ENCODE results near the gene TP53BP2.
"Not testable (repeated sequence)": the region's sequence is repeated elsewhere in the genome, so short reads cannot be mapped to it uniquely, and the experiment has no call there.

The TP53BP2 gene

DNA sequence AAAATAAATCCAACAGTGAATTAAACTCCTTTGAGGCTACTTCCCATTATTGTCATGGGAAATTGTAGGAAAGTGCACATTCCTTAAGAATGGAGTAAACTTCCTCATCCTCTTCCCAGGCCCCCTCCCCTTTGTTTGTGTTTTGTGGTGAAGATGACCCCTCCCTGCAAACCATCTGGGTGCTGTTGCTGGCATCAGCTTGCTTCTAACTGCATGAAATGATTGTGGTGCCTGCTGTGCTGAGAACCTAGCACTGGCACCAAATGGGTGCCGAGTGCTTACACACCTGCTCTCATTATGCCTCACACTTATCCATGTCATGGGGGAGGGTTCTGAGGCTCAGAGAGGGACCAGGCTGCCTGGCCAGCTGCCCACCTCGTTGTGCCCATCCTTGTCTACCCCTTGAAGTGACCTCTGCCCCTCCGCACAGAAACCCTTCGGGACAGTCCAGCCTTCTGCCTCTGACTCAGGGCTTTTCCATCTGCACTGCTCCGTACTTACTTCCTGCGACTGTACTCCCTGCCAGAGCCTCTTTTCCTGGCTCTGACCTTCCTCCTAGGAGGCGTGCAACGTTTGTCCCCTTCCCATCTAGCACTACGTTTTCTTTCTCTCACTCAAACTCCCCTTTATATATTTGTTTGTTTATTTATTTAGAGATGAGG lies 102.8 kb downstream of the TP53BP2 start:
- no peak for DNase-seq (ENCODE audit: low spot score)

DNA sequence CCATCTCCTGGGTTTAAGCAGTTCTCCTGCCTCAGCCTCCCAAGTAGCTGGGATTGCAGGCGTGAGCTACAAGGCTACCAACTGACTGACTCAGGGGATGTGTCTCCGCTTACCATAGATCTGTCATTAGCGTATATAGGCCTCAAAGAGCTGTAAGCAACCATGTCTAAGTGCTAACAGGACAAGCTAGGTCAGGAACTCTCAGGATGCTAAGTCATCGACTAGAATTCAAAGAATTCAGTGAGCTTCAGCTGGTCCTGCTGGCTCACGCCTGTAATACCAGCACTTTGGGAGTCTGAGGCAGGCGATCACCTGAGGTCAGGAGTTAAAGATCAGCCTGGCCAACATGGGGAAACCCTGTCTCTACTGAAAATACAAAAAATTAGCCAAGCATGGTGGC lies 103.9 kb downstream of the TP53BP2 start:
- no peak for DNase-seq (ENCODE audit: low spot score)

DNA sequence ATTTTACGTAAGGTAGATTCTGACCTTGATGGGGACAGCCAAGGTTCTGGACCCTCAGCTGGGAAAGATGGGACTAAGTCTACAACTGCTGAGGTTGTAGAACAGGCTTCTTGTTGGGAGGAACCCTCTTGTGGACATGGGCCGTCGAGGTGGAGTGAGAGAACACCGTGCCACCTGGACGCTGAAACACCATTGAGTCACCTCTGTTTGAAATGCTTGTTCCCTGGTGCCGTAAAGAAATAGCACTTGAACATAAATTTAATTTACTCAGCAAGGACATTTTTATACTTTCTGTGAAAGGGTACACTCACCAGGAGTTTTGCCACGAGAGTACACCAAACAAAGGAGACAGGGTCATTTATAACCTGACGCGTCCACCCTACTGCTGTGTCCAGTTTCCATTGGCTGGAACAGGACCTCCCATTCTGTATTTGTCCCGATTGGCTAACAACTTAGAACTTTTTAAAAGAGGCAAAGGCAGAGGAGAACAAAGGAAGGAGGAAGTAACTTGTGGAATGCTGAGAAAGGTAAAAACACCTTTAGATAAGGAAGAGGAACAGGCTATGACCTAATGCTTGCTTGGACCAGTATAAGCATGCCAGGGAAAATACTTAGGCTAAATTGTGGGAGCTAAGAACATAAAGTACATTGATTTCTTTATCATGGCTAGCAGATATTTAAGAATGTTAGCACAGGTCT lies 105.6 kb downstream of the TP53BP2 start:
- not testable (repeated sequence) for DNase-seq (ENCODE audit: low spot score)

DNA sequence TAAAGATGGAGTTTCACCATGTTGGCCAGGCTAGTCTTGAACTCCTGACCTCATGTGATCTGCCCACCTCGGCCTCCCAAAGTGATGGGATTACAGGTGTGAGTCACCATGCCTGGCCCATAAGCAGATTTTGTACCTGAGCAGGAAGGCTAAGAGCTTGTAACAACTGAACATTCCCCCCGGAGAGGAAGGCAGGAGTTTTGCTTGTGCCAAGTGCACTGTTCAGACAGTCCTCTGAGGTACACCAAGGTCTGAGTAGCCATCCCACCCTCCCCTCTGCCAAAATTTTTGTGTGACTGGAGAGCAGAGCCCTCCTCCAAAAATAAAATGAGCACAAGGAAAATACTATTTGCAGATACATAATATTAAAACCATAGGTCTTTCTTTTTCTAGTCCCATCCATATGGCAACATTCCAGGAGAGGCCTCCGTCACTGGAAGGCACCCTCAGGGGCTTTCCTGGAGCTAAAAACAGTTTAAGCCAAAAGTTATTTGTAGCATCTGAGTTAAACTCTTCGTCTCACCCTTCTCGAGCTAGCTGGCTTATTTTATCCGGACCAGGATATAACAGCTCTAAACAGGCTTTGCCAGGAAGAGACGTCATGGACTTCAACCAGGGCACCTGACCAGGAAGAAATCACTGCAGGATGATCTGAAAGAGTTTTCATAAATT lies 106.2 kb downstream of the TP53BP2 start:
- DNase-seq (ENCODE audit: low spot score) = no peak

DNA sequence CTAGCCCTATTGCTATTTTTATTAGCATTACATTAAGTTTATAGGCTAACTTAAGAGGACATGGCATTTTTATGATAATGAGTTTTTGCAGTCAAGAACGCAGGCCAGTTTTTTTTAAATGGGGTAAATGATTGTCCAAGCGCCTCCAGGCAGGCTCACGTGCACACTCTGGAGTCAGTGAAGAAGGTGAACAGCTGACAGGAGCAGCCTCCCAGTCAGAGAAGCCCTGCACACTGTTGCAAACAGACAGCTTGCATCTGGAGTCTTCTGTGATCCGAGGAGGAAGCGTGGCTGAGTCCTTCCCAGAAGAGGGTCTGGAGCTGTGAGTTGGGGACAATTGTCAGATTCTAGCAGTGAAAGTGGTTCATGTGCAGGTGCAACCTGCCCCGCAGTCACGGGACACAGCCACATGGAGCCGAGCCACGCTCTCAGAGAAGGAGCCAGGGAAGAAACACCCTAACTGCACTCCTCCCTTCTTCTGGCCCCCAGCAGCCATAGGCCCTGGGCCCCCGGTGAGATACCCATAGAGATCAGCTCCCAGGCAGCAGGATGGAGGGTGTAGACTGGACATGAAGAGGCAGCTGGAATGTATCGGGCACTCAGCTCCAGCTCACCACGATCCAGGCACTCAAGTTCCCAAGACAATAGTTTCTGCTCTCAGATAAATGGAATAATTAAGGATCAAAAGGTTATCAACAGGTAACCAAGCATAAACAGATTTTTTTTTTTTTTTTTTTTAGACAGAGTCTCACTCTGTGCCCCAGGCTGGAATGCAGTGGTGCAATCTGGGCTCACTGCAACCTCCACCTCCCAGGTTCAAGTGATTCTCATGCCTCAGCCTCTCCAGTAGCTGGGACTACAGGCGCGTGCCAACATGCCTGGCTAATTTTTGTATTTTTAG lies 107.0 kb downstream of the TP53BP2 start:
- no peak for DNase-seq (ENCODE audit: low spot score)

DNA sequence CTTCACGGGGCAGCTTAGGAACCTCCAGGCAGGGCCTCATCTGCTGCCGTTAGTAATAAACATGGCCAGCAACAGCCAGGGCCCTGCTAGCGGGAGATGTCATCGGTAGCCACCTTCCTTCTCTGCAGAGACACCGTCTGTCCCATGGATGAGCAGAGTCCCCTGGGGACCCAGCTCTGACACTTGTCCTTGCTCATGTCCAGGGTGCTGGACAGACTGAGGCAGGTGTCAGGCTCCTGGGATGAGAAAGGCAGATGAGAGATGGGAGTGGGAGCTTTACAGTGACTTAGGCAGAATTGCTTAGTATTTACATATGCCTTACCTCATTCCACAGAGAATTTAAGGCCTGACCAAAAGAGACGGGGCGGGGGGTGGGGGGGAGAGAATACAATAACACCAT lies 108.4 kb downstream of the TP53BP2 start:
- DNase-seq (ENCODE audit: low spot score) = no peak

DNA sequence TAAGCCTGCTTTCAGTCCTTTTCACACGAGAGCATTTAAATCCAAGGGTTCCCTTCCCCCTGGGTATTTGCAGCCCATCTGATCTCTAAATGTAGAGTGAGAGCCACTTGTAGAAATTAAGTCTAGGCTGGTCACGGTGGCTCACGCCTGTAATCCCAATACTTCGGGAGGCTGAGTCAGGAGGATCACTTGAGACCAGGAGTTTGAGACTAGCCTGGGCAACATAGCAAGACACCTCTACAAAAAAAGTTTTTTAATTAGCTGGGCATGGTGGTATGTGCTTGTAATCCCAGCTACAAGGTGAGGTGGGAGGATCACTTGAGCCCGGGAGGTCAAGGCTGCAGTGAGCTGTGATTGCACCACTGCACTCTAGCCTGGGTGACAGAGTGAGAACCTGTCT lies 109.1 kb downstream of the TP53BP2 start:
- not testable (repeated sequence) for DNase-seq (ENCODE audit: low spot score)

DNA sequence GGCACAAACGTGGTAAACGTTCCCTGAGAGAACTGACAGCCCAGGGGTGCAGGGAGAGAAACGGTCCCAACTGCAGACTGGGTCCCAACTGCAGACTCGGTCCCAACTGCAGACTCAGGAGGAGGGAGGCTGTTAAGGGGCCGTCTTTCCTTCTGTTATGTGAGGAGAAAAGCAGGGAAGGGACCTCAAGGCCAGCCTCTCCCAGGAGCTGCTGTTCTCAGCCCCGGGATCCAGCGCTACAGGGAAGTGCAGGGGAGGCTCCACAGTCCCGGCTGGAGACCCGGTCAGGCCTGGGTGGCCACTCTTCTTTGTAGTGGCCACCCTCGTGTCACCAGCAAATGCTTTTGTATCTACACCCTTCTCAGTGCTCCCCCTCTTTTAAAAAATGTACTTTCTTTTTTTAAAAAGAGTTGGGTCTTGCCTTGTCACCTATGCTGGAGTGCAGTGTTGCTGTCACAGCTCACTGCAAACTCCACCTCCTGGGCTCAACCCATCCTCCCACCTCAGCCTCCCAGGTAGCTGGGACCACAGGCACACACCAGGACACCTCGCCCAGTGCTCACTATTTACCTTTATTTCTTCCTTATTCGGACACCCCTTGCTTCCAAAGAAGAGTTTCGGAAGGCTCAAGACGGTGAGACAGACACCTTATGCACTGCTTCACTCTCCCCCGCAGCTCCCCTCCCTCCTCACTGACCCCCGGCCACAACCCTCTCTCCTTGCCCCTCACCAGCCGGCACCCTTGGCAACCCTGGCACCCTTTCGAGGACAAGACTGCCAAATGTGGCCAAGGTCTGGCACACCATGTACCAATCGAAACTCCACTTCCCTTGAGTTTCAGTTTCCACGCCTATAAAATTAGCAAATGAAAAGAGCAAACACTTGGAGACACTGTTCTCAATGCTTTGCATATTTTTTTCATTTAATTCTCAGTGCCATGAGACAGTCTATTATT lies 111.6 kb downstream of the TP53BP2 start:
- DNase-seq (ENCODE audit: low spot score) = no peak

DNA sequence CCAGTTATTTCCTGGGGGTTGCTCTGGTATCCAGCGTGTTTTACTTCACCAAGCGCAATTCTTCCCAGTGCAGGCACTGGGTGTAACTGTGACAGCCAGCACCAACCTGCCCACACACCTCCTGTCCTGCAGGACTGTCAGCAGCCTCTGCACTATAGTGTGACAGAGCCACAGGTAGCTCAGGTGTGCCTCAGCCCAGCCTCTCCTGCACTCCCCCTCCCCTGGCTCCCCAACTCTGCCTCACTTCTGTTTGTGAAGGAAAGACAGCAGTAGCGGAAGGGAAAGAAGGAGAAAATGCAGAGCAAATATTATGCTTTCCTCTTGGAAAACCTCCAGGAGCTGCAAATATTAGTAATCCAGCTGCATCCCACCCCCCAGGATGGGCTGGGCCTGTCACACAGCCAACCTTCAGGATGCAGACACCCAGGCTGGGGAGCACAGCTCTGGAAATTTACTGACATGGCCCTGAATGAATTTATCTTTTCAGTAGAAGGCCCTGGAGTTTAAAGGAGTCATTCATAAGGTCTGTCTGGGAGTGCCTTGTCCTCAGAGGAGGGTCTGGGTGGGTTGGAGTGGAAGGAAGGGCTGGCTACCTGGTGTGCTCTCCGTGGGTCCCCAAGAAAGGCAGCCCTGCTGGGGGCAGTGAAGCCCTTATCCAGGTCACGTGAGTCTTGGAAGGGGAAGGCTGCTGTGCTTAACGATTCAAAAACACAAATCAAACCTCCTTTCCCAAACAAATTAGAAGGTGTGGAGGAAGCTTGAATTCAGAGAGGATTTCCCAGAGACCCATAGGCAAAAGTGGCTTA lies 112.6 kb downstream of the TP53BP2 start:
- no peak for DNase-seq (ENCODE audit: low spot score)

DNA sequence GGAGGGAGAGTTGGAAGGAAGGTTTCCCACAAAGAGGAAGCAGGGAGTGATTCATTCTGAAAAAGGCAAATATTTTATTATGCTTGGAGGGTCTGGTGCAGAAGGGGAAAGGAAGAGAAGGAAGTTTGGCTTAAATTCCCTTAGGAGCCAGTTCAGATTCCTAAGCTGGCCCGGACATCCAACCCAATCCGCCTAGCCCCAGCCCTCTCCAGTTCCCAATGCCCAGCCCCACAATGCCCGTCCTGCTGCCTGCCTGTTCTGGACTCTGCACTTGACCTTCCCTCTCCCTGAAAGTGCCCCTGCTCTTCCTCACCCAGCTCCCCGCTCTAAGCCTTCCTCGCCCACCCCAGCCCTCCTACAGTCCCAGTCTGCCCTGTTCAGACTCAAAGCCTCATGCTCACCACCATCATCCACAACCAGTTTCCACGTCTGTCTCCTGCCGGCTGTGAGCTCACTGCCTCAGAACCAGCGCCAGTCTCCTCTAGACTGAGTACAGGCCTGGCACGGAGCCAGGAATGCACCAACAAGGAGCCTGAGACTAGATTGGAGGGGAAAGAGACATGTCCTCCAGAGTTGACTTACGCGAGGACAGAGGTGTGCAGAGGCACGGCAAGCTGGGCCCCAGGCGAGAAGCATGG lies 114.5 kb downstream of the TP53BP2 start:
- DNase-seq (ENCODE audit: low spot score) = no peak

DNA sequence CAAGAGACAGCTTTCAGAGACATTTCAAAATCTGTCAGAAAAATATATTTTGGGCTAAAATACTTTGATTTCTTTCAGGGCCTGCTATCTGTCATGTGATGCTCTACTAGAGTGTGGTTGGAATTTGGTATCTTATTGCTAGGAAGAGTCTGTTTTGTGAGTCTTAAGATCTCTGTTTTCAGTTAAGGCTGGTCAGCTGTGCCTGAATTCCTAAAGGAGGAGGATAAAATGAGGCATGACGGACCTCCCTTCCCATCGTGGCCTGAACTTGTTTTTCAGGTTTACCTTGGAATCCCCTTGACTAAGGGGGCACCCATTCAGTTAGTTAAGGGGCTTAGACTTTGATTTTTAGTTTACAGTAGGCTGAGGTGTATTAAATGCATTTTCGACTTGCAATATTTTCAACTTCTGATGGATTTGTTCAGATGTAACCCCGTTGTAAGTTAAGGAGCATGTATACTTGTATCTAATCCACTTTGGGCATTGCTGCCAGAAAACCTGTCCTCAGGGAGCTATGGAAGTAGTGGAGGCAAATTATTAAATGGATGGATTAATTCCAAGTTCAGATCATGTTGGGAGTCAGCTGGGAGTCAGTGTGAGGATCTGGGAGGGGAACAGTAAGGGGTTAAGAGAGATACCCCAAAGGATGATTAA lies 115.1 kb downstream of the TP53BP2 start:
- no peak for DNase-seq (ENCODE audit: low spot score)

DNA sequence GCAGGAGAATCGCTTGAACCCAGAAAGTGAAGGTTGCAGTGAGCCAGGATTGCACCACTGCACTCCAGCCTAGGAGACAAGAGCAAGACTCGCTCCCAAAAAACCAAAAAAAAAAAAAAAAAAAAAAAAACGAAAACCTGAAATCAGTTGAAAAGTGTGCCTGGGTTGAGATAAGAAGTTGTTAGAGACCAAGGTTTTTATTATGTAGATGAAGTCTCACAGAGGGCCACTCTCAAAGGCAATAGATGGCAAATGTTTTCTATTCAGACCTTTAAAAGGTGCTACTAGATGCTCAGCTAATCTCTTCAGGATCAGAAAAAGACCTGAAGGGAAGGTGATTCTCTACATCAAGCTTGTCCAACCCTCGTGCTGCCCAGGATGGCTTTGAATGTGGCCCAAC lies 115.8 kb downstream of the TP53BP2 start:
- no peak for DNase-seq (ENCODE audit: low spot score)

Data from CD4-positive, alpha-beta T cell treated with Interleukin-15 for 4 hours (primary cell).